Embryonic facial prominence (tissue), 1 donor: ENCODE measurements around the gene TMEM192.
"Not testable (repeated sequence)": the region's sequence is repeated elsewhere in the genome, so short reads cannot be mapped to it uniquely, and the experiment has no call there.

ENCODE experiments used
- DNase-seq: peaks from one replicate; pipeline ENCODE4 v3.0.0-alpha.2; 2016; ENCODE audit errors: extremely low spot score

TMEM192 gene

GRCh38 chr4:165112368-165113121 is at the start of gene TMEM192:
TMEM192 (minus strand) TSS chr4:165112860; CDS start chr4:165112773, 87 bp downstream.
- DNase-seq, result peak; percentile 89

- no peak for DNase-seq
Measured at GRCh38 chr4:165158762-165159161, 46.1 kb upstream of the TMEM192 start.

DNA sequence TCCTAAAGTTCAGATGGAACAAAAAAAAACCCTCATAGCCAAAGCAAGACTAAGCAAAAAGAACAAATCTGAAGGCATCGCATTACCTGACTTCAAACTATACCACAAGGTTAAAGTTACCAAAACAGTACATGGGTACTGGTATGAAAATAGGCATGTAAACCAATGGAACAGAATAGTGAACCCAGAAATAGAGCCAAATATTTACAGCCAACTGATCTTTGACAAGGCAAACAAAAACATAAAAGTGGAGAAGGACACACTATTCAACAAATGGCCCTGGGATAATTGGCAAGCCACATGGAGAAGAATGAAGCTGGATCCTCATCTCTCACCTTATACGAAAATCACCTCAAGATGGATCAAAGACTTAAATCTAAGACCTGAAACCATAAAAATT is 44.2 kb upstream of the TMEM192 start:
- no peak for DNase-seq

DNA sequence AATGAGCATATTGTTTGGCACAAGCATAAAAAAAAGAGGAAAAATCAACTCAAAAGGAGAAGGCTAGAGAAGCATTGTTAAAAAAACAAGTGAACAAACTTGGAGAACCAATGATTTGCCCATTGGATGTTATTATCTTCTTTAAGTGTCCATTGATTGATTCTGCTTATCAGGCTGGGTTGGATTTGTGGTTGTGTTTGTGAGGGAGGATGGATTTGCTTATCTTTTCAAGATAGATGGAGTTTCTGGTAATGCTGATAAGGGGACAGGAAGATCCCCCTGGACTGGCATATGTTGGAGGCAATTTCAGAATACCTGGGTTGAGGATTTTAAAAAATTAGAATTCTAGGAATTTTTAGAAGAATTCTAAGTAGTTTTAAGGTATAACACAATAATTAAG is 41.8 kb upstream of the TMEM192 start:
- DNase-seq, result no peak

GRCh38 chr4:165152527-165152926 is 39.9 kb upstream of the TMEM192 start:
- DNase-seq, result peak; percentile 30

GRCh38 chr4:165151734-165152133 is 39.1 kb upstream of the TMEM192 start:
- no peak for DNase-seq

DNA sequence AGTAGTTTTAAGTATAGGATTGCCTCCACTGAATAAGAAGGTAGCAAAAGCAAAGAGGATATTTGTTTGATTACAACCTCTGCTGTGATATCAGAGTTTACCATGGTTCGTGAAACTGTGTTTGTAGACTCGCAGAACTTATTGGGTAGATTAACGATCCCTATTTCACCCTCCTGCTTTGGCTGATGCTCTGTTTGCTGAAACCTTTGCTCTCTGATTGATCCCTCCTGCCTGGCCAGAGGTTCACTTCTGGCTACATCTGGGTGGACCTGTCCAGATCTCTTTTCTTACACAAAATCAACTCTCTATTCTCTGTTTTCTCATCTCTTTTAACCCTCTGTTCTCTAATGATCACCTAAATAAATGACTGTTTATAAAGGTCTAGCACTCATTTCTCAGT is 37.9 kb upstream of the TMEM192 start:
- DNase-seq, result no peak

GRCh38 chr4:165138843-165139242 is 26.2 kb upstream of the TMEM192 start:
- DNase-seq, result no peak

DNA sequence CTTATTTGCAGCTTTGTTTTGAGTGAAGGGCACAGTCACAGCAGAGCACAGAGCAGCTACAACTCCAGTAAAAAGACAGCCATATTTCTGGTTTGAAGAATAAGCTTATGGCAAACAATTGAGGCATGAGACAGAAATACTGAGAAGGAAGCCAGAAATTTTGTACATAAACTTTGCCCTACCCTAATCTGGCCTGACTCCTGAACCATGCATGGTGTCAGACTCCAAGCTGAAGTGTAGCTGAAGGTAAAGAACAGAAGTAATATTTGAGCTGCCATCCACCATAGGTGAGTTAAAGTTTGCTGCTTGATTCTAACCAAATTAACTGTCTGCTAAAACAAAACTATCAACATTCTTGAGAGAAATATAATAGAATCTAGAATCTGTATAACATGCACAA is 24.5 kb upstream of the TMEM192 start:
- DNase-seq, result no peak

GRCh38 chr4:165136529-165136928 is 23.9 kb upstream of the TMEM192 start:
- DNase-seq, result no peak

DNA sequence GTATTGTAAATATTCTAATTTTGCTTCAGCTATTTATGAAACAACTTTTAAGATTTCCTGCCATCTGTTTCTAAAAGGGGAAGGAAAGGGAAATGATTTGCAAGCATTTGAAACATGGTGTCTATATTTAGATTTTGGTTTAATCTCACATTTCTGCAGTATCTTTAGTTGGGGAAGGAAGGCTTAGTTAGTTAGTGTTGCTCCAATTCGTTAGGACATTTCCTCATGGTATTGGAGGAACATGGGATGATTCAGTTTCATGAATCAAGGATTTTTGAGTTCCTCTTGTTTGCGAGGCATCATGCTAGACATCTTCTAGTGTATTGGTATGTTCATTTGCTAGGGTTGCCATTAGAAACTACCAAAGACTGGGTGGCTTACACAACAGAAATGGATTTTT is 20.5 kb upstream of the TMEM192 start:
- no peak for DNase-seq

- DNase-seq, result peak; percentile 22
Measured at GRCh38 chr4:165131247-165131832, 18.7 kb upstream of the TMEM192 start.

DNA sequence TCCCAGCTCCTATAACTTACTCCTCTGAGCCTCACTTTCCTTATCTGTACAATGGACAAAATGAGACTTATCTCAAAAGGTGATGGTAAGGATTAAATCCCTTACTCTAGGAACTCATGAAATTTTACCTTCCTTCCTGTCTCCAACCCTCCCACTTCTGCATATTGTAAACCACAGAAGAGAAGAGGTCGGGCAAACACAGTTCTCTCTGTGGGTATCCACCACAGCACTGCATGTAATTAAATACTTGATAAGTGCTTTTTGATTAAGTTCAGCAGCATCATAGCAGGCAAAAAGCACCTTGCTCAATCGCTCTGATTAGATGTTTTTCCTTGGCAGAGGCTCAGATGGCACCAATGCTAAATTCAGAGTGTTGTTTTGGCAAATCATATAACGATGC is 17.3 kb upstream of the TMEM192 start:
- DNase-seq, result no peak

GRCh38 chr4:165125869-165126499 is 13.3 kb upstream of the TMEM192 start:
- not testable (repeated sequence) for DNase-seq

DNA sequence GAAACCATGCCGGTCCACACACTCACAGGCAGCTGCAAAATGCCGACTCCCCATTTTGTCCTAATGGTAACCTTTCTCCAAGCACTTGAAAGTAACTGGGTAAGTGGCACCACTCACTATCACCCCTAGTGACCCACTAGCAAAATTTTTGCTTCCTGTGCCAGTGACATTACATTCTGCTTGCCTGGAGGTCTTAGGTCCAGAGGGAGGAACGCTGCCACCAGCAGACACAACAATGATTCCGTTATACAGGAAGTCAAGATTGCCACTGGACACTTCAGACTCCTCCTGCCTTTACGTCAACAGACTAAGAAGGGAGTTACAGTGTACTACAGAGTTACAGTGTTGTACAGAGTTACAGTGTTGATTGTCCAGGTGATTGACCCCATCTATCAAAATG is 11.8 kb upstream of the TMEM192 start:
- DNase-seq, result no peak

DNA sequence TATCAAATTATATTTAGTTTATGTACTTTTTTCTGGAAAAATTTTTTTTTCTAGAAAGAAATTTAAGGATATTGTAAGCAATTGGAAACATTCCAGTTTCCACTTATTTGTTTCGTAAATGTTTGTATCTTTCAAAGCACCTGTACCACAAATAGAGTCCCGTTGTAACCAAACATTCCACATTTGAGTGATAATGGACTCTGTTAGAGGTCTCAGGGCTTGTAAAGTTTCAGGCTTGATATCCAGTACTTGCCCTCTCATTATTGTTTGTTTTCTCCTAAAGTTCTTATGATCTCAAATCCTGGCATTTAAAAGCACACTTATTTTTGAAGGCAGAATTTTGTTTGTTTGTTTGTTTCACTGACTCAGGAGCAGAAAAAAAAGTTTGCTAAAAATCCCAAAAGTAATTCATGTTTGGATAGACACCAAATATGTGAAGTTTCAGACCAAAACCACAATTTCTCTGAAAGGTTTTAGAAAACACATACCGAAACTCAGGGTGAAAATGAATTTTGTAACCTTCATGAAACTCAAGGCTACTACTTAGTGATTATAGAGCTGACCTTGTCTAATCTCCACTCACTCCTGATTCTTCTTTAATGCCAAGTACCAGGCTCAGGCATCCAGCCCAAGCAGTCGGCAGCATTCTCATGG is 5.7 kb upstream of the TMEM192 start:
- no peak for DNase-seq

DNA sequence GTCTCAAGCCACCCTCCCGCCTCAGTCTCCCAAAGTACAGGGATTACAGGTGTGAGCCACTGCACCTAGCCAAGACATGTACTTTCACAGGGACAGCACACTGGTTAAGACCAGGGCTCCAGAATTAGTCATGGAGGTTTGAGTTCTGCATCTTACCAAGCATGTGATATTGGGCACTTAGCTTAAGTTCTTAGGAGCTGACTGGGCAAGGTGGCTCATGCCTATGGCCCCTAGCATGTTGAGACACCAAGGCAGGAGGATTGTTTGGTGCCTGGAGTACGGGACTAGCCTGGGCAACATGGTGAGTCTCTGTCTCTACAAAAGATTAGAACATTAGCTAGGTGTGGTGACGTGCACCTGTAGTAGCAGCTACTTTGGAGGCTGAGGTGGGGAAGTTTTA is 2.6 kb upstream of the TMEM192 start:
- no peak for DNase-seq

DNA sequence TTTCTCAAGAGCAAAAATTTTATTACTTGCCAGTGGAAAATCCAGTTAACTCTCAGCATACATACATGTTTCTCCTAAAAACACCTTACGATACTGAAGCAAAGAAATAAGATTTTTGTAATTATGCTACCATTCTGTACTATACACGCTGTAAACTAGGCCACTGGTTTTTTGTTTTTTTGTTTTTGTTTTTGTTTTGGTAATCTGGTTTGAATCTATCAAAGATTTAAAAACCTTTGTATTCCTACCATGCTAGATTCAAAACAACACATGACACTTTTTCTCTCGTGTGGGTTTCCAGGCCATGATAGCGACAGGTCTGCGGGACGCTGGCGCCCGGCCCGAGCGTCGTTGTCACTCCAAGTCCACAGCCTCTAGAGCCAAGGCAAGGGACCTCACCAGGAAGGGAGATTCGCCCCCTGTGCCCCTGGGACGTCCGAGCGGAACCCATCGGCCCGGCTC is 723 bp downstream of the TMEM192 start:
- DNase-seq, result no peak

DNA sequence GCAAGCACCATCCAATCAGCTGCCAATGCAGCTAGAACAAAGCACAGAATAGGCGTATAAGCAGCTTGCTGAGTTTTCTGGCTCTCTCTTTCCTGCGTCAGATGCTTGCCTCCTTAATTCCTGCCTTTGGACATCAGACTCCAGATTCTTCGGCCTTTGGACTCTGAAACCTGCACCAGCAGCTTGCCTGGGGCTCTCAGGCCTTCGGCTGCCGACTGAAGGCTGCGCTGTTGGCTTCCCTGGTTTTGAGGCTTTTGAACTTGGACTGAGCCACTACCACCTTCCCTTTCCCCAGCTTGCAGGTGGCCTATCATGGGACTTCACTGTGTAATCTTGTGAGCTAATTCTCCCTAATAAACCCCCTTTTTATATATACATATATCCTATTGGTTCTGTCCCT is 6.1 kb downstream of the TMEM192 start:
- no peak for DNase-seq

- no peak for DNase-seq
Measured at GRCh38 chr4:165101641-165102040, 11.0 kb downstream of the TMEM192 start.

GRCh38 chr4:165096776-165097175 is 15.9 kb downstream of the TMEM192 start:
- no peak for DNase-seq

GRCh38 chr4:165095291-165095690 is 17.4 kb downstream of the TMEM192 start:
- no peak for DNase-seq

DNA sequence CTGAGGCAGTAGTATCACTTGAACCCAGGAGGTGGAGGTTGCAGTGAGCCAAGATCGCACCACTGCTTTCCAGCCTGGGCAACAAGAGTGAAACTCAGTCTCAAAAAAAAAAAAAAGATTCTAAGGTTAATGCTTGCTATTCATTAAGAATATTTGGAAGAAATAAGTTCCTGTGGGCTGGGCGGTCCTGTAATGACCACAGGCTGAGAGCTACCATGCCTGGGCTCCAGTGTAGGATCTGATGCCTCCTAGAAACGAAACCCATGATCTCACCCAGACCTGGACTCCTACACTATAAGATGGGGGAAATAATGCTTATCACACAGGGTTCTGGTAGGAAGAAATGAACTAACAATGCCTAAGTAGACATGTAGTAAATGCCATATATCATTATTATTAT is 17.8 kb downstream of the TMEM192 start:
- DNase-seq, result no peak
